IPS DF 6.9 (cell line): Measurements from ENCODE around the gene USH2A.

ENCODE experiments used
- DNase-seq: peaks from one replicate; pipeline ENCODE4 v3.0.0-alpha.2; 2013; ENCODE audit warnings: low read depth, low spot score
- H3K27ac ChIP-seq: one replicate; pipeline ENCODE4 v1.5.1; 2013; ENCODE audit warnings: low read length, control low read depth
- H3K27me3 ChIP-seq: 2 replicates; pipeline ENCODE4 v1.6.1; 2013; ENCODE audit warnings: mild to moderate bottlenecking, low read length; ENCODE audit not compliant: control insufficient read depth, insufficient read depth
- H3K36me3 ChIP-seq: 2 replicates; pipeline ENCODE4 v1.6.1; 2013; ENCODE audit warnings: low read length; ENCODE audit not compliant: control insufficient read depth, insufficient read depth
- H3K4me1 ChIP-seq: 2 replicates; pipeline ENCODE4 v1.6.1; 2013; ENCODE audit warnings: low read length; ENCODE audit not compliant: control insufficient read depth, insufficient read depth
- H3K4me3 ChIP-seq: 2 replicates; pipeline ENCODE4 v1.5.1; 2013; ENCODE audit warnings: mild to moderate bottlenecking, low read length
- H3K9me3 ChIP-seq: 2 replicates; pipeline ENCODE4 v1.6.1; 2013; ENCODE audit warnings: low read length, inconsistent platforms; ENCODE audit not compliant: control insufficient read depth, insufficient read depth
- WGBS: extraction: QIAGEN DNeasy Blood & Tissue Kit; methylation state at CpG from one replicate; pipeline ENCODE4 v1.1.7; 2013; ENCODE audit warnings: mixed read lengths, missing lambda C conversion rate; ENCODE audit not compliant: insufficient read length, insufficient coverage; 5-methylcytosine and 5-hydroxymethylcytosine counted together

The USH2A gene

DNA sequence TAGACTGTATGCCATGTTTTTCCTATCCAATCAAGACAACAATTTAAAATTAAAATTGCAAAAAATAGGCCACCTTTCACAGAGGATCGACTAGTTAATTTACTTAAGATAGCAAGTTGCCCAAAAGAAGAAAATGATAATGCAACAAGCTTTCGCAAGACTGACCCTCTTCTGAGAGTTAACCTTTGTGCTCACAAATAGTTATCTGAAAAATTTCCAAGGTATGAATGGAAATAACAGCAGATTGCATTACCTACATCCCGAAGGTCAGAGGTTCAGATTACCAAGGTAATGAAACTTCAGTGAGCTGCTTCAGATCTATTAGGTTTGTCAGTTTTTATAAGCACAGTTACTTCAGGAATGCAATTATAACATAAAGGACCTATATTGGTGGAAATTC lies 558.2 kb downstream of the USH2A start:
- no peak for DNase-seq

DNA sequence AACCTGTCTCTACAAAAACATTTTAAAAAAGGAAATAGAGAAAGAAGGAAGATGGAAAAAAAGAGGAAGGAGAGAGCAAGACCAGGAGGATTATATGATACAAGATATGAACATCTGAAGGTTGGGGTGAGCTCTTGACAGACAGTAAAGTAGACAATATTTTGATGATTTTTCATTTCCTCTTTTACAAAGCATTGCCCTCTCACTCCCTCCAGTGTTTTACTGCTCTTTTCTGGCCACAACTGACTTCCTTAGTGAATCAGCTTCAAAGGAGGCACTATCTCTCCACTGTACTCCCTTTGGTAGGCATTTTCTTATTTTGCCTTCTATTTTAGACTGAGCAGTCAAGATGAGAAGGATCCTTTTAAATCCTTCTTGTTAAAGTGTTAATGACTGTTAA lies 559.5 kb downstream of the USH2A start:
- Histone ChIP-seq H3K27me3 (no peaks in the 10 kb centered on the region), H3K36me3 (no peaks in the 10 kb centered on the region), H3K4me3 (no peak overlapping the region), H3K4me1 (no peaks in the 10 kb centered on the region), H3K9me3 (no peaks in the 10 kb centered on the region), H3K27ac (no peak overlapping the region)
- DNase-seq = no peak

More for the DNA sequence above, 558.2 kb downstream of the USH2A start:
- H3K4me1 ChIP-seq = no peaks in the 10 kb centered on the region
- H3K36me3 ChIP-seq = no peaks in the 10 kb centered on the region
- no peaks in the 10 kb centered on the region for H3K27me3 ChIP-seq
- no peak overlapping the region for H3K4me3 ChIP-seq
- H3K9me3 ChIP-seq = no peaks in the 10 kb centered on the region
- no CpG with 5 or more reads among the region's 3 CpGs for WGBS
- H3K27ac ChIP-seq = no peak overlapping the region

DNA sequence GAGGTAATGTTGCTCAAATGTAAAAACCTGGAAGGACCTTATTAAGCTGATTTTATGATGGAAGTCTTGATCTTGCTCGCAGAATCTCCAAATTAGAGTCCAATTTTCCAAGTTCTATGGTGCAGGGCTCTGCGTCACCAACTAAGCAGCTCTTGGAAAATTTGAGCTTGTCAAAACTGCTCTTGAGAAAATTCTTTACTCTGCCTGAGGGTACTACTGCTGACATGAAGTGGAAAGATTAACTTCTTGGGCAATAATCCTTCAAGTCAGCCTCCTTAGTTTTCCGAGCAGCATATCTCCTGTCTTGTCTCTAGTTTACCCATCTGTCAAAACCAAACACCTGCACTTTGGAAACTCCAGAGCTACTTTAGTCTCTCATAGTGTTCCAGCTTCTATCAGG lies 562.4 kb downstream of the USH2A start:
- no peaks in the 10 kb centered on the region for H3K4me1 ChIP-seq
- no peaks in the 10 kb centered on the region for H3K27me3 ChIP-seq
- H3K4me3 ChIP-seq = no peak overlapping the region
- no peaks in the 10 kb centered on the region for H3K9me3 ChIP-seq
- no peak overlapping the region for H3K27ac ChIP-seq
- no CpG with 5 or more reads among the region's 3 CpGs for WGBS
- DNase-seq = no peak
- H3K36me3 ChIP-seq = no peaks in the 10 kb centered on the region

DNA sequence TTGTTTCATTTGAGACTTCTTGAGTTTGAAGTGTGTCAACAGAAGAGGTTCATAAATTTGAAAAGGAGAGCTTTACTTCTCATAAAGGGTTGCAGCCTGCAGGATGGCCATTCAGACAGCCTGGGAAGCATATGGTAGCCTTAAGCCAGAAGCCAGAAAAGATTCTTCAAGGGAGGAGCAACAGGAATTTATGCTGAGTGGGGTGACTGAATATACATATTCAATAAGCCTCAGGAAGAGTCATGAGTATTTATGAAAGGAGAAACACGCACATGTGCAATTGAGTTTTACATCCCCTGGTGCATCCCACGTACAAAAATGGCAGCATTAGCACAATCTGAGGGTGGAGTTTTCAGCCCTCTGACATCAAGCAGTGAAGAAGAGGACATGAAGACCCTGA lies 565.9 kb downstream of the USH2A start:
- Histone ChIP-seq H3K27ac (no peak overlapping the region), H3K9me3 (no peaks in the 10 kb centered on the region), H3K4me3 (no peak overlapping the region), H3K27me3 (no peaks in the 10 kb centered on the region), H3K36me3 (no peaks in the 10 kb centered on the region), H3K4me1 (no peaks in the 10 kb centered on the region)
- WGBS = no CpG with 5 or more reads among the region's 2 CpGs
- no peak for DNase-seq

DNA sequence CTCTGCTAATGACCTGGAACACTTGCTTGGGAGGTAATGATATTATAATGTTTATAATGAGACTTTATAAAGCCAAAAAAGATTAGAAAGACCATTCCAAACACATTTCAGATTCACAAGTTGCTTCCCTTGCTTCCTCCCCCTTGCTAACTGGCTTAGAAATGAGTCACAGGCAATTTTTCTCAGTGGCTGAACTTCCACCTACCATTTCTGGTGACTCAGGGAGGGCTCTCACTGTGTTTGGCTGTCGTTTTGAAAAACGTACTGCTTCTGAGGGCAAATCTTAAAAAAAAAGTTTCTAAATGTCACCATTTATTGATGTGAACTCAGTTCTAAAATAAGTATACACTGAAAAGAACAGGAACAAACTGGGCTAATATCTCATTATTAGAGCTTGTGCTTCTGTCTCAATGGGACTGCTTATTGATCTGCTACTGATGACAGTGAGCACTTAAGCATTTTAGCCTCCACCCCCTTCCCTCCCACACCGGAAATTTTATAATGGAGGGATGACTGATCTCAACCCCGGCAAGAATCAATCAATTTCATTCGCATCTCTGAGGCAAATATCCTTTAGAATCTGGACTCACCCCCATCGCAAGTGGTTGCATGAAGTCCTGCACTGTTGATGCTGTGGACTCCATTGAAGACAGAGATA lies 577.9 kb downstream of the USH2A start:
- H3K27me3 ChIP-seq = no peaks in the 10 kb centered on the region
- H3K36me3 ChIP-seq = no peaks in the 10 kb centered on the region
- no peak for DNase-seq
- H3K27ac ChIP-seq = no peak overlapping the region
- H3K9me3 ChIP-seq = no peaks in the 10 kb centered on the region
- no peak overlapping the region for H3K4me3 ChIP-seq
- no peaks in the 10 kb centered on the region for H3K4me1 ChIP-seq
- WGBS = no CpG with 5 or more reads among the region's 6 CpGs

DNA sequence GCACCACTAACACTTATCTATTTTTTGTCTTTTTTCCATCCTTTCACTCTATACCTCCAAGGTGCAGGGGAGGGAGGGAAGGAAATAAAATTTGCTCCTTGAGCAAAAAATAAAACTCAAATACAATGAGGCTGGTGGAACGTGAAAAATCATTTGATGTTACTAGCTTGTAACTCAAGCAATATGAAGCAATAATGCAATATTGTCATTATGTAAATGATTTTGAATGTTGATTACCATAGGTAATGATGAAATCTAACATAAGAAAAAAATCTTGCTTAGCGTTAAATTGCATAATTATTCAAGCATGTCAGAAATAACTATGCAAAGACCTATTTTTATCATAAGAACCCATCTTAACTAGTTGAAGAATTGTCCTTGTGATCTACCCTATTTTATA lies 578.5 kb downstream of the USH2A start:
- no peak for DNase-seq
- Histone ChIP-seq H3K36me3 (no peaks in the 10 kb centered on the region), H3K4me1 (no peaks in the 10 kb centered on the region), H3K27me3 (no peaks in the 10 kb centered on the region), H3K27ac (no peak overlapping the region), H3K9me3 (no peaks in the 10 kb centered on the region), H3K4me3 (no peak overlapping the region)
- WGBS = no CpG with 5 or more reads among the region's 2 CpGs

DNA sequence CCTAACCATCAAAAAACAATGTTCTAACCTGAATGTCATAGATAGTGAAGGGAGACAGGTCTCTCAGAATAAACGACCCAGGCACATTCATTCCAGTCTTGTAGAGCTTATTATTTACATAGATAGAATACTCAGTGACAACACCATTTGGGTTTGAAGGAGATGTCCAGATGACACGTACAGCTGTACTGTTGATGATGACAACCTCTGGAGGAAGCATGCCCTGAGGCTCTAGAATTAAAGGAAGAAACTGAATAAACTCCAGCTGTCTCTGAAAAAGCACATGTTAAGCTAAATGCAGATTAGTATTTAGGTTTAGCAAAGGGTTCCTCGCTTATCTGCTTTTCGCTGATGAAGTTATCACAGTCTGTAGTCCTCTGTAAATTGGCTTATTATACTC lies 579.0 kb downstream of the USH2A start:
- H3K27me3 ChIP-seq = no peaks in the 10 kb centered on the region
- WGBS = no CpG with 5 or more reads among the region's 4 CpGs
- no peak overlapping the region for H3K4me3 ChIP-seq
- no peaks in the 10 kb centered on the region for H3K4me1 ChIP-seq
- no peaks in the 10 kb centered on the region for H3K36me3 ChIP-seq
- H3K9me3 ChIP-seq = no peaks in the 10 kb centered on the region
- DNase-seq = no peak
- no peak overlapping the region for H3K27ac ChIP-seq

DNA sequence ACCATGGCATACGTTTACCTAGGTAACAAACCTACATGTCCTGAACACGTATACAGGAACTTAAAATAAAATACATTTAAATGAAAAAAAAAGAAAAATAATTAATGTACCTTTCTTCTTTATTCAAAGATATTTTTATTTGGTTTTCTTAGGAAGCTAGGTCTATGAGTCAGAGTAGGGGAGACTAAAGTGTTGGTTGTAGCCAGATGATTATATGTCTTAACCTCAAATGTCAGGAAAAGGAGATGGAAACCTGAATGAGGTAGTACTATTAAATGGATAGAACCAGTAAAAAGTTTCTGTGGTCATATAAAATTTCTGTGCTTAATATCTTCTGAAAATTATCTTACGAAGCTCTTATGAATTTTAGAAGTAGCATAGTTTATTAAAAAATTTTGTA lies 580.3 kb downstream of the USH2A start:
- no CpG with 5 or more reads among the region's 3 CpGs for WGBS
- no peak overlapping the region for H3K27ac ChIP-seq
- H3K36me3 ChIP-seq = no peaks in the 10 kb centered on the region
- H3K27me3 ChIP-seq = no peaks in the 10 kb centered on the region
- no peaks in the 10 kb centered on the region for H3K4me1 ChIP-seq
- DNase-seq = no peak
- no peak overlapping the region for H3K4me3 ChIP-seq
- no peaks in the 10 kb centered on the region for H3K9me3 ChIP-seq

DNA sequence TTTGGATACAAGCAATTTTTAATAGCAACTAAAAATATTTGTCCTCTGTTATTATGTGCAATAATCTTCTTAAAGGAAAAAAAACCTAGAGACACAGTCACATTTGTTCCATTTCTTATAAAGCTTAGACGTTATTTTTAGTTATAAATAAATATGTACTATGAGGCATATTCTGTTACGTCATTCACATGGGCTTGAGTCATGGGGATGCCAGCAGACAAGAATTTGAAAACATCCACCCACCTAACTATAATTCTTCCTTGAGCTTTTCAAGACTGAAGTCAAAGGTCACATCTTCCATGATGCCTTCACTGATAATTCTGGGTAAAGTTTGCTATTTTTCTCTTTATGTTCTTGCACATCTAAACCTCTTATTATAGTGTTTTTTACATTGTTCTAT lies 587.3 kb downstream of the USH2A start:
- H3K36me3 ChIP-seq = no peaks in the 10 kb centered on the region
- DNase-seq = no peak

DNA sequence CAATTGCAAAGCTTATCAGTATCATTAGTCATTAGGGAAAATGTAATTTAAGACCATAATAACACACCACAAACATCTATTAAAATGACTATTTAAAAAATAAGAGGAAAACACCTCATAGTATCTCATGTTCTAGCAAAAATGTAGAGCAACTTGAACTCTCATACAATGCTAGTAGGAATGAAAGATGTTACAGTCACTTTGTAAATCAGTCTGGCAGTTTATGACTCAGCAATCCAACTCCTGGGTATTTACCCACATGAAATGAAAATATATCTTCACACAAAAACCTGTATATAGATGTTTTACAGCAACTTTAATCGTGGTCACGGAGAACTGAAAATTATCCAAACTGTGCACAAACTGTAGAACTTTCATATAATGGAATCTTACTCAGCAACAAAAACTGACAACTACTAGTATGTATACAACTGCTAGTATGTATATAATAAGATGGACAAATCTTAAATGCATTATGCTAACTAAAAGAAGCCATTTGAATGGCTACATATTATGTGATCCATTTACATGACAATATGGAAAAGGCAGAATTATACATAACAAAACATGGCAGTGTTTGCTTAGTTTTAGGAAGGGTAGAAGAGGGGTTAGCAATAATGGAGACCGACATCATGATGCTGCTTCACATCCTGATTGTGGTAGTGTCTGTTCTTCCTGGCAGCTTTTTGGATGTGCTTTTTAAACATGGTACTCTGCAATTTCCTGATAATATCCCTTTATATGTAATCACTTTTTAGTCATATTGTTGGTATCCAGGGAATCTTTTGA lies 589.1 kb downstream of the USH2A start:
- Histone ChIP-seq H3K9me3 (no peaks in the 10 kb centered on the region), H3K27ac (no peak overlapping the region), H3K27me3 (no peaks in the 10 kb centered on the region), H3K36me3 (no peaks in the 10 kb centered on the region), H3K4me3 (no peak overlapping the region), H3K4me1 (no peaks in the 10 kb centered on the region)
- DNase-seq = no peak
- WGBS = no CpG with 5 or more reads among the region's 3 CpGs

More for the DNA sequence above, 587.3 kb downstream of the USH2A start:
- WGBS = no CpG with 5 or more reads among the region's 2 CpGs
- H3K4me3 ChIP-seq = no peak overlapping the region
- no peaks in the 10 kb centered on the region for H3K4me1 ChIP-seq
- H3K9me3 ChIP-seq = no peaks in the 10 kb centered on the region
- H3K27ac ChIP-seq = no peak overlapping the region
- no peaks in the 10 kb centered on the region for H3K27me3 ChIP-seq
